ENCODE measurements around the gene ARG1. TPM values are rescaled to one million over a fixed set of nuclear protein-coding genes. Genes with fewer than 3 reads are reported as not detected.
A peak's percentile ranks its signal among the peaks of the same experiment; 100 is the strongest.

Gene ARG1
- polyA plus RNA-seq, 2 of the 4 experiments (the other 2 are of a cell fraction): not detected

- TF ChIP-seq CBX8 (IDR thresholded peaks at IDR 0.05) (no peak), RAD21 (conservative IDR thresholded peaks at IDR 0.05 in 1 of 2, IDR thresholded peaks at IDR 0.05 in 1 of 2) (peak; percentile 65 to 75), CEBPB (IDR thresholded peaks at IDR 0.05) (0 out of 4 replicates have a peak, but pooled peaks of 1 of the 2 experiments have one; percentile 30)
These were observed 55.0 kb downstream of the ARG1 start, which contains the start of gene MED23 (continued) for GRCh38 chr6:131627724-131628682.

GRCh38 chr6:131628726-131629125 is 55.7 kb downstream of the ARG1 start:
- DNase-seq (ENCODE audit: low read depth in 1 of 2, low spot score in 1 of 2): no peak
- 35% methylated on average over 1 of the region's 1 CpG for WGBS (ENCODE audit: missing lambda C conversion rate)

GRCh38 chr6:131629651-131630050 is 56.6 kb downstream of the ARG1 start:
- POLR2A ChIA-PET: no interaction called here
- CTCF ChIA-PET: interaction anchor here (2.0 to 3.1 kb wide), 5 partner anchors 16 to 38 kb away, joined by 6 to 15 read pairs (median 7); no protein-coding TSS in a partner anchor
- 8% methylated on average over 2 of the region's 2 CpGs for WGBS (ENCODE audit: missing lambda C conversion rate)
- no peak overlapping the region for H3K27ac ChIP-seq
- no peak overlapping the region for H3K4me3 ChIP-seq
- H3K4me2 ChIP-seq: no peak overlapping the region
- no peak for FAIRE-seq
- H3K4me1 ChIP-seq: peaks cover 10% of the 10 kb centered on the region; the same call in 2 of the 3 replicates
- DNase-seq (ENCODE audit: low read depth in 1 of 2, low spot score in 1 of 2): no peak
- no peaks in the 10 kb centered on the region for H3K9me3 ChIP-seq
- ATAC-seq: no peak
- no peak for TF ChIP-seq RFX5 (IDR thresholded peaks at IDR 0.05)
- no peak for TF ChIP-seq EHMT2 (IDR thresholded peaks at IDR 0.05; ENCODE audit: low read depth)
- no peak for TF ChIP-seq ZNF302 (CRISPR knock-in tag; IDR thresholded peaks at IDR 0.05)
- TF ChIP-seq ZSCAN20 (CRISPR knock-in tag; IDR thresholded peaks at IDR 0.05): no peak
- no peak for TF ChIP-seq SMC3 (IDR thresholded peaks at IDR 0.05)
- no peak for TF ChIP-seq USF2 (IDR thresholded peaks at IDR 0.05)
- no peak for TF ChIP-seq HMGXB4 (CRISPR knock-in tag; IDR thresholded peaks at IDR 0.05; ENCODE audit: borderline replicate concordance)
- TF ChIP-seq TFCP2L1 (CRISPR knock-in tag; IDR thresholded peaks at IDR 0.05): no peak
- no peak for TF ChIP-seq JUNB (IDR thresholded peaks at IDR 0.05)
- TF ChIP-seq CTCF (IDR thresholded peaks at IDR 0.05): no peak
- TF ChIP-seq REST (IDR thresholded peaks at IDR 0.05): no peak

More at GRCh38 chr6:131628726-131629125, 55.7 kb downstream of the ARG1 start:
- peak overlapping the region; percentile 31; the same call in 1 of the 3 replicates for H3K4me3 ChIP-seq
- ATAC-seq (no peak), FAIRE-seq (no peak)
- H3K4me1 ChIP-seq: peaks cover 10% of the 10 kb centered on the region; the same call in 2 of the 3 replicates
- no peaks in the 10 kb centered on the region for H3K9me3 ChIP-seq
- ChIA-PET CTCF (interaction anchor here (0.6 to 3.1 kb wide), 26 partner anchors 8 to 743 kb away, joined by 3 to 24 read pairs (median 5); partner anchors contain the start of genes ARG1 and ENPP3), POLR2A (no interaction called here)
- no peak overlapping the region for H3K27ac ChIP-seq
- TF ChIP-seq FOXS1 (CRISPR knock-in tag; IDR thresholded peaks at IDR 0.05): no peak
- no peak for TF ChIP-seq MAFK (IDR thresholded peaks at IDR 0.05; ENCODE audit: partially characterized antibody)
- TF ChIP-seq HDAC2 (IDR thresholded peaks at IDR 0.05): no peak
- TF ChIP-seq GATA3 (IDR thresholded peaks at IDR 0.05; ENCODE audit: borderline replicate concordance): no peak
- TF ChIP-seq PBX3 (IDR thresholded peaks at IDR 0.05): no peak
- TF ChIP-seq ELK1 (IDR thresholded peaks at IDR 0.05; ENCODE audit: low read depth, low read length): no peak
- TF ChIP-seq NR3C1 (IDR thresholded peaks at IDR 0.05): no peak
- TF ChIP-seq HEYL (CRISPR knock-in tag; IDR thresholded peaks at IDR 0.05): no peak
- H3K4me2 ChIP-seq: peak overlapping the region; percentile 88

All from A549 (cell line).